Suprapubic skin (tissue), 2 donors: Measurements from ENCODE around the gene FRYL.

Experiments used
- EP300 ChIP-seq: sonication (generic); formaldehyde crosslinking; IDR thresholded peaks from one replicate; pipeline ENCODE4 v1.6.1; 2017; ENCODE audit warnings: antibody characterized with exemption
- POLR2A ChIP-seq, 2 donors: fragments of 450-650 bp; IDR thresholded peaks; one replicate each; pipeline ENCODE4 v1.6.1; 2017; ENCODE audit warnings: antibody characterized with exemption in 2 of 2, mild to moderate bottlenecking in 2 of 2, moderate library complexity in 2 of 2

DNA sequence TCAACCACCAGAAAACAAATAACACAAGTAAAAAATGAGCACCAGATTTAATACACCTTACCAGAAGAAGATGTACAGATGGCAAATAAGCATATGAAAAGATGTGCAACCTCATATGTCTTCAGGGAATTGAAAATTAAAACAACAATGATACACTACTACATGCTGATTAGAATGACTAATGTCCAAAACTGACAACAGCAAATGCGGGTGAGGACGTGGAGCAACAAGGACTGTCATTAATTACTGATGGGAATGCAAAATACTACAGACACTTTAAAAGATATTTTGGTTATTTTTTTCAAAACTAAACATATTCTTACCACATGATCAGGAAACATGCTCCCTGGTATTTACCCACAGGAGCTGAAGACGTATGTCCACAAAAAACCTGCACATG lies 140.3 kb downstream of the FRYL start:
- TF ChIP-seq EP300 (no peak), POLR2A (IDR thresholded peaks at IDR 0.05) (no peak)
